Mesothelial cell of epicardium (in vitro differentiated cells): ENCODE measurements around the gene ITGAL. TPM values are rescaled to one million over a fixed set of nuclear protein-coding genes. Genes with fewer than 3 reads are reported as not detected.

Experiments used
- DNase-seq, 2 experiments: peaks; one replicate each; pipeline ENCODE4 v3.0.0; 2021; ENCODE audit warnings: low spot score in 2 of 2; ENCODE audit not compliant: unreplicated experiment in 2 of 2
- H3K27ac Mint-ChIP-seq: 2 replicates; pipeline ENCODE4 v1.8.0; 2021; ENCODE audit warnings: mixed read lengths
- H3K27me3 Mint-ChIP-seq: 2 replicates; pipeline ENCODE4 v1.8.0; 2021; ENCODE audit warnings: low read depth, mixed read lengths
- H3K36me3 Mint-ChIP-seq: 2 replicates; pipeline ENCODE4 v1.8.0; 2021; ENCODE audit warnings: mixed read lengths
- H3K4me1 Mint-ChIP-seq: 2 replicates; pipeline ENCODE4 v1.8.0; 2021; ENCODE audit warnings: mixed read lengths
- H3K4me3 Mint-ChIP-seq: 2 replicates; pipeline ENCODE4 v1.8.0; 2021; ENCODE audit warnings: mild to moderate bottlenecking, moderate library complexity, mixed read lengths
- H3K9me3 Mint-ChIP-seq: 2 replicates; pipeline ENCODE4 v1.8.0; 2021; ENCODE audit warnings: mixed read lengths
- CTCF ChIP-seq: fragments of 200-600 bp; sonication (generic); IDR thresholded peaks from one replicate; pipeline ENCODE4 v1.5.0; 2021; ENCODE audit warnings: antibody characterized with exemption; ENCODE audit not compliant: unreplicated experiment
- total RNA-seq: library from RNA; stranded (reverse); gene quantifications from 3 replicates; pipeline ENCODE4 v1.2.1, GENCODE V29; 2021

Gene ITGAL
- total RNA-seq, 1 donor from 2014 or later = not detected

GRCh38 chr16:30444231-30445148 is 28.1 kb upstream of the ITGAL start:
- no peak for TF ChIP-seq CTCF
- H3K4me3 Mint-ChIP-seq = peak overlapping the region; percentile 82
- H3K4me1 Mint-ChIP-seq = peaks cover 16% of the 10 kb centered on the region
- peaks cover 20% of the 10 kb centered on the region for H3K36me3 Mint-ChIP-seq
- DNase-seq = no peak
- H3K27ac Mint-ChIP-seq = peak overlapping the region; percentile 86
- peaks cover 8% of the 10 kb centered on the region for H3K9me3 Mint-ChIP-seq
- H3K27me3 Mint-ChIP-seq = no peaks in the 10 kb centered on the region

- Mint-ChIP-seq H3K27ac (peak overlapping the region; percentile 86), H3K27me3 (no peaks in the 10 kb centered on the region), H3K36me3 (peaks cover 20% of the 10 kb centered on the region), H3K9me3 (peaks cover 8% of the 10 kb centered on the region), H3K4me3 (peak overlapping the region; percentile 82), H3K4me1 (peaks cover 16% of the 10 kb centered on the region)
- DNase-seq = no peak
- TF ChIP-seq CTCF = no peak
Measured at GRCh38 chr16:30445149-30445407, 27.5 kb upstream of the ITGAL start.

- Mint-ChIP-seq H3K4me1 (peaks cover 16% of the 10 kb centered on the region), H3K36me3 (peaks cover 20% of the 10 kb centered on the region), H3K27ac (peak within 1 kb of the TSS; percentile 94), H3K9me3 (peaks cover 8% of the 10 kb centered on the region), H3K27me3 (no peaks in the 10 kb centered on the region), H3K4me3 (peak within 1 kb of the TSS; percentile 82)
- peak; percentile 1 for TF ChIP-seq CTCF
- peak; percentile 83 to 97 for DNase-seq
Measured at GRCh38 chr16:30445408-30446202, 26.9 kb upstream of the ITGAL start, which contains the start of gene SEPHS2. Gene SEPHS2 (minus strand): TSS chr16:30445874. CDS start chr16:30445727, 147 bp downstream.

- Mint-ChIP-seq H3K27ac (peak overlapping the region; percentile 94), H3K4me1 (peaks cover 16% of the 10 kb centered on the region), H3K36me3 (peaks cover 20% of the 10 kb centered on the region), H3K9me3 (peaks cover 8% of the 10 kb centered on the region), H3K4me3 (peak overlapping the region; percentile 82), H3K27me3 (no peaks in the 10 kb centered on the region)
- TF ChIP-seq CTCF = no peak
- DNase-seq = no peak
Measured at GRCh38 chr16:30446203-30446595, 26.3 kb upstream of the ITGAL start.

GRCh38 chr16:30447512-30448226 is 24.9 kb upstream of the ITGAL start:
- no peak overlapping the region for H3K4me3 Mint-ChIP-seq
- no peak overlapping the region for H3K27ac Mint-ChIP-seq

More at GRCh38 chr16:30447512-30448226, 24.9 kb upstream of the ITGAL start:
- H3K9me3 Mint-ChIP-seq = peaks cover 8% of the 10 kb centered on the region
- peaks cover 18% of the 10 kb centered on the region for H3K36me3 Mint-ChIP-seq
- no peak for TF ChIP-seq CTCF
- no peaks in the 10 kb centered on the region for H3K27me3 Mint-ChIP-seq
- DNase-seq = no peak
- H3K4me1 Mint-ChIP-seq = peaks cover 16% of the 10 kb centered on the region
